NCI-H524 treated with DMSO at 0.1 percent for 48 hours (cell line): Measurements from ENCODE around the gene LMX1B.
"Not testable (repeated sequence)": the region's sequence is repeated elsewhere in the genome, so short reads cannot be mapped to it uniquely, and the experiment has no call there.

Experiments
- DNase-seq: peaks from one replicate; lab custom pipeline; 2025; lab: John Stamatoyannopoulos, UW

Gene LMX1B

GRCh38 chr9:126708178-126708577, 94.5 kb downstream of the LMX1B start:
- DNase-seq, result no peak

- no peak for DNase-seq
Measured at GRCh38 chr9:126709241-126709640, 95.5 kb downstream of the LMX1B start.

- DNase-seq, result no peak
Measured at GRCh38 chr9:126715382-126715781, 101.7 kb downstream of the LMX1B start.

GRCh38 chr9:126717441-126717840, 103.7 kb downstream of the LMX1B start:
- DNase-seq, result not testable (repeated sequence)

DNA sequence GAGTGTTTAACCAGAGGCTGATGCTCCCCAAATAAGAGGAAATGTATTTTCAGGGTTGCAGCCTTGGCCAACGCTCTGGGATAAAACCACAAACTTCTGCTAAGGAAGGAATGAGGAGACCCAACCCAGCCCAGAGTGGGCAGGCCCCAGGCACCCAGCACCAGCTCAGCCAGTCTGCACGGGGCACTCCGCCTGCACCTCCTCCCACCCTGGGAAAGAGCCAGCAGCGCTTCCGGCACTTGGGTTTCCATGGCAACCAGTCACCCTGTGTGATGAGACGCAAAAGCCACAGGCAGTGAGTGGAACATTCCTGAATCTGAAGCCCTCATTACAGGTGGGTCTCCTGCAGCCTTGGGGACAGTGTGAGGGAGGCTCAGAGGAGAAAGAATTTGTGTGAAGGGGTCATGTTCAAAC, 105.9 kb downstream of the LMX1B start:
- peak; percentile 69 for DNase-seq

GRCh38 chr9:126720036-126720435, 106.3 kb downstream of the LMX1B start:
- no peak for DNase-seq

DNA sequence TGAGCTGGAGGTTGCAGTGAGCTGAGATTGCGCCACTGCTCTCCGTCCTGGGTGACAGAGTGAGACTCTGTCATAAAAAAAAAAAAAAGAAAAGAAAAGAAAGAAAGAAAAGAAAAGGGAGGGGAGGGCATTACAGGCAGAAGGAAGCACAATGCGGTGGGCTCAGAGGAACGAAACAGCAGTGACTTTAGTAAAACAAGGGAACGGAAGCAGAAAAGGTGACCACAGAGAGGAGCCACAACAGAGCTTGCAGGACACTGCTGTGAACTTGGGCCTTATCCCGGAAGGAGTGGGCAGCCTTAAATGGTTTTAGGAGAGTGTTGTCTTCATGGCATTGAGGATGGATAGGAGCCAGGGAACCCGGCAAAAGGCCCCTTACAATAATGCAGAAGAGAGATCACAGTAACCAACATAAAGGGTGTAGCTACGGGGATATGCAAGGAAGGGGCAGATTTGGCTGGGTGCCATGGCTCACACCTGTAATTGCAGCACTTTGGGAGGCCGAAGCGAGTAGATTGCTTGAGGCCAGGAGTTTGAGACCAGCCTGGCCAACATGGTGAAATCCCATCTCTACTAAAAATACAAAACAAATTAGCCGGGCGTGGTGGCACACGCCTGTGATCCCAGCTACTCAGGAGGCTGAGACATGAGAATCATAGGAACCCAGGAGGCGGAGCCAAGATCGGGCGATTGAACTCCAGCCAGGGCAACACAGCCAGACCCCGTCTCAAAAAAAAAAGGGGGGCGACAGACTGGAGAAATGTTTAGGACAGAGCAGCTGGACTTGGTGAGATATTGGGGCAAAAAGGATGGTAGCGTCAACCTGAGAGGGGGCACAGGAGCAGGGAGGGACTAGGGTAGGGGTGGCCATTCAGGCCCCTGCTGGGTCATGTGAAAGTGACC, 107.2 kb downstream of the LMX1B start:
- DNase-seq, result no peak

DNA sequence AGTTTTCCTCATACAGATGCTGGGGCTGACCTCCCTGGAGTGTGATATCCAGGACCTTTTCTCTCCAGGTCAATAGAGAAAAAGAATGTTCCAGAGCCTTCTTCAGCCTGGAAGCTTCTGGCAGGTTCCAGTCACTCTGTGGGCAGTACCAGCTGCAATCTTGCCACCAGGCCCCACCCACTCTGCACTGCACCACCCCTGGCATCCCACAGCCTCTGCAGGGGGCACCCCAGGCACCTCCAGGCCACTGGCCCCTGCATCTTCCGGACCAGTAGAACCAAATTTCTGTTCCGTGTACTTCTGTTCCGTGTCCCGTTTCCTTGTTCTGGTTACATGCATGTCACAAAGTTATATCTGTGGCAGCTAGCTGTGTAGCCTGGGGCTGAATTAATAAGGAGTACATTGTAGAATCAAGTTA, 107.8 kb downstream of the LMX1B start:
- DNase-seq, result no peak

DNA sequence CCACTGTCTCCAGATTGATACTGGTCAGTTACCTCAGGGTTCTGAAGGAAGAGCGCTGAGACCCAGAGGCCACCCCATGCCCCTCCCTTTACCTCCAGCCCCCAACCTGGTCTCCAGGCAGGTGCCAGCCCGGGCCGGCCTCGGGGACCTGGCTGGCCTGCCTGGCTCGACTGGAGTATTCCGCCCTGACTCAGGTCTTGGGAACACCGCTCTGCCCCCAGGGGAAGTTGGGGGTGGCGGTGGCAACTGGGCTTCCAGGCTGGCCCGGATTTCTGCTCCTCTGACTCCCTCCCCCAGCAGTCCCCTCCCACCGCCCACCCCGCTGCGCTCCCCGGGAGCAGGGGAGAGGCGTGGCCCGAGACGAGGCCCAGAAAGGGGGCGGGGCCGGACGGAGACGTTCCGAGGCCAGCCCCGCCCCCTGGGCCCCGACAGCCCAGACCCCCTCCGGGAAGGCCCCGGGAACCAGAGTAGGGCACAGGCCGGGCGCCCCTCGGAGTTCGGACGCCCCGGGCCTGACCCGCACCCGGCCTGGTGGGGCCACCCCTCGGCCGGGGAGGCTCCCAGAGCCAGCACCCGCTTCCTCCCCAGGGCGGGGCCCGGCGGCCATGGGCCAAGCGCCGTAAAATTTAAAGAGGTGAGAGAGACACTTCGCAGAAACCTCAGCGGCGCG, 108.7 kb downstream of the LMX1B start:
- no peak for DNase-seq

- DNase-seq, result no peak
Measured at GRCh38 chr9:126722922-126723806, 109.4 kb downstream of the LMX1B start.

GRCh38 chr9:126723807-126724172, 110.1 kb downstream of the LMX1B start:
- no peak for DNase-seq

GRCh38 chr9:126724226-126724625, 110.5 kb downstream of the LMX1B start:
- no peak for DNase-seq

- not testable (repeated sequence) for DNase-seq
Measured at GRCh38 chr9:126725485-126725884, 111.8 kb downstream of the LMX1B start.

GRCh38 chr9:126728210-126728609, 114.5 kb downstream of the LMX1B start:
- not testable (repeated sequence) for DNase-seq

DNA sequence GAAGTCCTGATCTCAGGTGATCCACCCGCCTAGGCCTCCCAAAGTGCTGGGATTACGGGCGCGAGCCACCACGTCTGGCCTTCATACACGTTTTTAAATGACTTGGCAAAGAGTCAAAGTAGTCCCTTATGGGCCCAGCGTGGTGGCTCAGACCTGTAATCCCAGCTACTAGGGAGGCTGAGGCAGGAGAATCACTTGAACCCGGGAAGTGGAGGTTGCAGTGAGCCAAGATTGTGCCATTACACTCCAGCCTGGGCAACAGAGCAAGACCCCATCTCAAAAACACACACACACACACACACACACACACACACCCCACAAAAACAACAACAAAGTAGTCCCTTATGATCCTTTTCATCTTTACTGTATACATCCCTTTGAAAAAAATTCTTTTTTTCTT, 116.9 kb downstream of the LMX1B start:
- not testable (repeated sequence) for DNase-seq

GRCh38 chr9:126733005-126733404, 119.3 kb downstream of the LMX1B start:
- no peak for DNase-seq

GRCh38 chr9:126734877-126735276, 121.1 kb downstream of the LMX1B start:
- DNase-seq, result no peak

DNA sequence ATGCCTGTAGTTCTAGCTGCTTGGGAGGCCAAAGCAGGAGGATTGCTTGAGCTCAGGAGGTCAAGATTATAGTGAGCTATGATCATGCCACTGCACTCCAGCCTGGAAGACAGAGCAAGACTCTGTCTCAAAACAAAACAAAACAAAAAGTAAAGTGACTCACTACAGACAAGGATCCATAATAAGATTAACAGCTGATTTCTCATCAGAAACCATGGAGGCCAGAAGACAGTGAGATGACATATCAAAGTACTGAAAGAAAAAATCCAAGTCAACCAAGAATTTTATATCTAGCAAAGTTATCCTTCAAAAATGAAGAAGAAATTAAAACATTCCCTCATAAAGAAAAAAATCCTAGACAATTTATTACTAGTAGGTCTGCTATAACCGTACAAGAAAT, 121.8 kb downstream of the LMX1B start:
- no peak for DNase-seq

GRCh38 chr9:126738553-126738952, 124.8 kb downstream of the LMX1B start:
- DNase-seq, result no peak

GRCh38 chr9:126743041-126743440, 129.3 kb downstream of the LMX1B start:
- DNase-seq, result no peak

- no peak for DNase-seq
Measured at GRCh38 chr9:126745574-126746411, 132.1 kb downstream of the LMX1B start.
